ENCODE data around the gene HOXB4.
A peak's percentile ranks its signal among the peaks of the same experiment; 100 is the strongest.
"Not testable (repeated sequence)": the region's sequence is repeated elsewhere in the genome, so short reads cannot be mapped to it uniquely, and the experiment has no call there.

HOXB4 gene

DNA sequence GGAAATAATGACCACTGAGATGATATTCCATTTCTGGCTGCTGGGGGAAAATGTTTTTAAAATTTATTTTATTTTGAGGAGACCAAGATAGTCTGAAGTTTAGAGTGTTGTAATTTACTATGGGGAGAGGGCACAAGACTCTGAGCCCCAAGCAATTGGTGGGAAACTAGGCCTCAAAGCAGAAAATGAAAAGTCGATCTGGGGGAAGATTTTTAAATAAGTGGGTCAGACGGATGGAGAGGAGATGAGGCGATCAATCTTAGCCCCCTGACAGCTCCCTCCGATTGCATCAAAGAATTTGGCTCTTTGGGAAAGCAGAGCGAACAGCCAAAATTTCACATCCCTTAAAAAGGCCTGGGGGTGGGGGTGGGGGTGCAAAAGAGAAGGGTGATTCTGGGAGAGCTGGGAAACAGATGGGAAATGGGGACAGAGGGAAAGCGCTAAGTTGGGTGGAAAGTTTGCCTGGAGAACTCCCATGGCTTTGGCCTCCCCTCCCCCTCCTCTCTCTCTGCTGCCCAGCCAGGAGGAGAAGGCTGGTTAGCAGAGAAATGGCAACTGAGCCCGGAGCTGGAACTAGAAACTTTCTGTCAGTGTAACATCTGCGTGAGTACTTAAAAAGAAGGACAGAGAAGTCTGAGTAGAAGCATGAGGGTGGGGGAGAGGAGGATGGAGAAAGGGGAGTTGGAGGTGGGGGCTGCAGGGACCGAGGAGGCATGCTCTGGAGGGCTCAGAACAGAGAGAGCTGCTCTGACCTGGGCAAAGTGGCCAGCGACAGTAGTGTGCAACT is 31.8 kb downstream of the HOXB4 start:
- no peak for DNase-seq

GRCh38 chr17:48545539-48545938 is 32.6 kb downstream of the HOXB4 start:
- DNase-seq: no peak

DNA sequence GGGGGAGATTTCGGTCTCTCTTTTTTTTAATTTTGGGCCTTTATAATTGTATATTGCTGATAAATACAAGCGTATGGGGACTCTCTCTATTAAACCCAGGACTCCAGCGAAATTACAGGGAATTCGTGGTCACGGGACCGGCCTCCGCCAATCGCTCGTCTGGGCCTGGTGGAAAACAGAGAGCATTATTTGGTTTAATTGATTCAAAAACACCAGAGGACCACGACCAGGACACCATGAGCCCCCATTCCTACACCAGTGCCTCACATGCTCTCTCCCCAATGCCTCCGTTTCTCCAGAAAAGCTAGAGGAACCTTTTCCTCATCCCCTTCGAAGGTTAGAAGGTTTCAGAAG is 33.2 kb downstream of the HOXB4 start, which contains the start of gene HOXB2:
Gene HOXB2 (minus strand): TSS at position 88 of the 354 bp plus-strand sequence. CDS start 198 bp downstream, outside the sequence.
- no peak for DNase-seq

DNA sequence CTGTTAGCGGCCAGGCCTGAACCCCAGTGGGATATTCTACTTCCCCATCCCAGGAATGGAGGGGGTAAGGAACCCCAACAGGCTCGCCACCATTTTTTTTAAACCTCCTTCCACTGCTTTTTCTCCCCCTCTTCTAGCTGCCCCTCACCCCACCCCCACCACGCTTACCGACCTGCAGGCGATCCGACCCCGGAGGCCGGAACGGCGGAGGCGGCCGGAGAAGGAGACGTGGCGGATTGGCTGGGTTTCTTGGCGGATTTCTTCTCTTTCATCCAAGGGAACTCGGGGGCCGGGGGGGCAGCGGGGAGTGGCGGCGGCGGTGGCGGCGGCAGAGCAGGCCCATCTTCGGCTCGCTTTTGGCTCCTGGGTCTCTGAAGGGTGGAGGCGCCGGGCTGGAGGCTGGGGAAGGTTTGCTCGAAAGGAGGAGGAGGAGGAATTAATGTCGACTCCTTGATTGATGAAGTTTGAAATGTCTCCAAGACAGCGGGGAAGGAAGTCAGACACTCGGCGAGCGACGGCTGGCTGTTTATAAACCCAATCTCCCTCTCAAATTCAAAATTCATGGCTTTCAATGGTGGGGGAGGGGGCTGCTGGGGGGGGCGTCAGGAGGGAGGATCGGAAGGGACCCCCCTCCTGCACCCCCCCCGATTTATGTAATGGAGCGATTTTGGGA is 33.7 kb downstream of the HOXB4 start:
- no peak for DNase-seq

- DNase-seq: no peak
Observed at GRCh38 chr17:48543854-48544348, 34.2 kb downstream of the HOXB4 start.

- DNase-seq: peak in 1 of 2 experiments; percentile 36
Observed at GRCh38 chr17:48543107-48543853, 34.9 kb downstream of the HOXB4 start.

- DNase-seq: no peak
Observed at GRCh38 chr17:48542698-48543106, 35.4 kb downstream of the HOXB4 start.

GRCh38 chr17:48542114-48542656 is 36.0 kb downstream of the HOXB4 start:
- no peak for DNase-seq

- DNase-seq: no peak
Observed at GRCh38 chr17:48541577-48542113, 36.5 kb downstream of the HOXB4 start.

DNA sequence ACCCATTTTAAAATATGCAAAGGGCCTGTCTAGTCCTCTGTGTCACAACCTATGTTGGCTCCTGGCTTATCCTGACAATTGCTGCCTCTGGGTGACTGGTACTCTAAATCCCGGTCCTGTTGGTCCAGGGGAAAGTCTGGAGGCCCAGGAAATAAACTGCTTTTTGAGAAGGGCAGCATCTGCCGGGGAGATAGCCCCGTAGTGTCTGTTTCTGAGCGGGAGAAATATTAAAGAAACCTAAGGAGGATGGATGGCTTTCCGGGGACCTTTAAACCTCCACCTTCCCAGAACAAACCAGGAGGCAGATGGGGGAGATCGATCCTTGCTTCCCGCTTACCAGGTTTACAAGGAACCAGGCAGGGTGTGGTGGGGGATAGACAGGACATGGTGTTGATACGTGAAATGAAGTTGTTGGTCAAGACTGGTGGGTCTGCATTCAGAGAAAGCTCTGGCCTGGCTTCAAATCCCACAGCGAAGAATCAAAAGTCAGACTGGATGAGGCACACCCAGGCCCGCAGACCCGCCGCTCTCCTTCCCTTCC is 37.0 kb downstream of the HOXB4 start:
- no peak for DNase-seq

DNA sequence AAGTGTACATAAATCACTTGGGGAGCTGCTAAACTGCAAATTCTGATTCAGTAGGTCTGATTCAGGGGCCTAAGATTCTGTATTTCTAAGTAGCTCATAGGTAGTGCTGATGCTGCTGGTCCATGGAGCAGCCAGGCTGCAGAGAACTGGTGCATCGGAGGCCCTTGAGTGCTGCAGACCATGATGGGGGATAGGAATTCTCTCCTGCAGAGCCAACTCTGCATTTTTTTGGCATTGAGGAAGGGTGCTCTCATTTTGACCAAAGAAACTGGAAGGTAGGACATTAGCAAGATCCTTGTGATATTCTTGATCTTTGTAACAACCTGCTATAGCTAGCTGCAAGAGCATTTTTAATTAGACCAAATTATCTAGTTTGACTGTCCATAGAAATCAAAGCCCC is 37.9 kb downstream of the HOXB4 start:
- no peak for DNase-seq

DNA sequence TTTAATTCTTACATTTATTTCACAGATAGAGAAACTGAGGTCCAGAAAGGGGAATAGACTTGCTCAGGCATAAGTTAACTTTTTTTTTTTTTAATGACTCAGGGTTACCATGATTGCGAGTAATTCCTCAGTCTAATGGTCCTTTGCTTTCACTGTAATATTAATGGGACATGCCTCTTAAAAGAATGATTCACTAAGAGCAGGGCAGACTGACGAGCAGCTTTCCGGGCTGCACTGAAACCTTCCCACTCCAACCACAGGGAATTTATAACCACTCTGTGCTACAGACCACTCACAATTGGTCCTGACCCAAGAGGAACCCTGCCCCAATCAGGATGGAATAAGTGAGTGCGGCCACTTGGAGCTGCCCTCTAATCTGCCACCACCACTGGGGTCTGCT is 39.0 kb downstream of the HOXB4 start:
- DNase-seq: no peak

DNA sequence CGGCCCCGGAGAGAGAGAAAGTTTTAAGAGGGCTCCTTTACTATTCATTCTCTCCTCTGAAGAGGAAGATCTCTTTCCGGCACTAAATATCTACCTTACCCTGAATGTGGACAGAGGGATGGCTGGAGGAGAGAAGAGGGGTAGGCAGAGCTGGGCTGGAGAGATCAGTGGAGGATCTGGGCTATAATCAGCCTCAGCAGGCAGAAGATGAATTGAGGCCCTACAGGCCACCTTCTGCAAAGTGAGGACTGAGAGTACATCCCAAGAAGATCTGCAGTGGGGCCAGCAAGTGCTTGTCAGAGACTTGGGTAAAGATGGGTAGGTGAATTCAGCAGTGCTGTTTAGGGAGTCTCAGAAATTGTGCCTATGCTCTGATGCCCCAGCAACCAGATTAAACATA is 40.8 kb downstream of the HOXB4 start:
- no peak for DNase-seq

DNA sequence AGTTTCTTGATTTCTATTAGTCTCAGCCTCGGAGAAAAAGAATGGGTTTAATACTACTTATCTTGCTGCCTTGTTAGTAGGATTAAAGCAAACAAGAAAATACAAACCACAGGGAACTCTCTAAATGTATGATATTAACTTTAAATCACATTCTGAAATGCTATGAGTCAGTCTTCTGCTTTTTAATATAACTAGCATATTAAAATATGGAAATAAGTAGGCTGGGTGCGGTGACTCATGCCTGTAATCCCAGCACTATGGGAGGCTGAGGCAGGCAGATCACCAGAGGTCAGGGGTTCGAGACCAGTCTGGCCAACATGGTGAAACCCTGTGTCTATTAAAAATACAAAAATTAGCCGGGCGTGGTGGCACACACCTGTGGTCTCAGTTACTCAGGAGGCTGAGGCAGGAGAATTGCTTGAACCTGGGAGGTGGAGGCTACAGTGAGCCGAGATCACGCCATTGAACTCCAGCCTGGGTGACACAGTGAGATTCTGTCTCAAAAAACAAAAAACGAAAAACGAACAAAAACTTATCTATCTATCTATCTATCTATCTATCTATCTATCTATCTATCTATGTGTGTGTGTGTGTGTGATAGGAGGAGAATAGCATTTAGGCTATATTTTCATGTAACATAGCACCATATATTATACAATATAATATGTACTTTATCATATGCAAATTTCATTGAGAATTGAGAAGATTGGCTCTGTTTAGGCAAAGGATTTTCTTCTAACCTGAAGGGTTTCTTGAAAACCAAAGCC is 42.2 kb downstream of the HOXB4 start:
- DNase-seq: not testable (repeated sequence)

- no peak for DNase-seq
Observed at GRCh38 chr17:48532261-48532660, 45.9 kb downstream of the HOXB4 start.

DNA sequence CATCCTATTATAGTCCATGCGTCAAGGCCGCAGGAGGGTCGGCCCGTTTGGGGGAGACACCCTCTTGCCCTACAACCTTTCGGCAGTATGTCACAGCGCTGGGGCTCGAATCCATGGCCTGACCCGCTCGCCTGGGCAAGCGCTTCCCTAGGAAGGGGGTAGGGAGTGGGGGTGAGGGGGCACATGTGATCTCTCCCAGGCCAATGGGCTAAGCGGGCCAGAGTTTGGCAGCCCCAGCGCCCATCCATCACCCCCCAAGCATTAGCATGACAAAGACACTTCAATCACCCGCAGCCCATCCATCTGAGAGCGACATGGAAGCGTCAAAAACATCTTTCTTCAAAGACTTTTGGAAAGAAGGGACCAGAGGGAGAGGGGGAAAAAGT is 47.3 kb downstream of the HOXB4 start, which contains the start of gene HOXB1:
Gene HOXB1 (minus strand): TSS at position 125 of the 386 bp plus-strand sequence. CDS start 107 bp downstream, at position 18.
- no peak for DNase-seq

DNA sequence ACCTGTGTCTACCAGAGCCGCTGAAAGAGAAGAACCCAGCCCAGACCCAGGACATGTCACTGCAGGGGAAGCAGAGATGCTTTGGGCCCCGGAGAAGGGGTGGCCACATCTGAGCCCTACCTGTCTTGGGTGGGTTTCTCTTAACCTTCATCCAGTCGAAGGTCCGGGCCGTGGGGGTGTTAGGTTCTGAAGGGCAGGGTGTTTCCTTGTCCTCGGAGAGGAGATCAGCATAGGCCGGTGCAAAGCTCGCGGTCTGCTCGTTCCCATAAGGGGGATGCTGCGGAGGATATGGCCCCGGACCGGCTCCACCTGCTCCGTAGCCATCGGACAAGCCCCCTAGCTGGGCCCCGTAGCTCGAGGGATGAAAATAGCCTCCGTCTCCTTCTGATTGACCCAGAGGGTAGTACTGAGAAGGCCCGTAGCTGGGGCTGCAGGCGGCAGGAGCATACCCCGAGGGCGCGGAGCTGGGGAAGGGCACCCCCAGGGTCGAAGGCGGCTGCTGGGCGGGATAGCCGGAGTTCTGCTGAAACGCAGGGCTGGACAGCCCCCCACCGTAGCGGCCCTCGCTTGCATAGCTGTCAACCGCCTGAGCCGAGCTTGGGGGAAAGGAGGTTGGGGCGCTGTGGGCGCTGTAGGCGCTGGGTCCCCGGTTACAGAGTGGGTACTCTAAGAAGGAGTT is 47.8 kb downstream of the HOXB4 start:
- no peak for DNase-seq

GRCh38 chr17:48529683-48530009 is 48.5 kb downstream of the HOXB4 start:
- DNase-seq: no peak

DNA sequence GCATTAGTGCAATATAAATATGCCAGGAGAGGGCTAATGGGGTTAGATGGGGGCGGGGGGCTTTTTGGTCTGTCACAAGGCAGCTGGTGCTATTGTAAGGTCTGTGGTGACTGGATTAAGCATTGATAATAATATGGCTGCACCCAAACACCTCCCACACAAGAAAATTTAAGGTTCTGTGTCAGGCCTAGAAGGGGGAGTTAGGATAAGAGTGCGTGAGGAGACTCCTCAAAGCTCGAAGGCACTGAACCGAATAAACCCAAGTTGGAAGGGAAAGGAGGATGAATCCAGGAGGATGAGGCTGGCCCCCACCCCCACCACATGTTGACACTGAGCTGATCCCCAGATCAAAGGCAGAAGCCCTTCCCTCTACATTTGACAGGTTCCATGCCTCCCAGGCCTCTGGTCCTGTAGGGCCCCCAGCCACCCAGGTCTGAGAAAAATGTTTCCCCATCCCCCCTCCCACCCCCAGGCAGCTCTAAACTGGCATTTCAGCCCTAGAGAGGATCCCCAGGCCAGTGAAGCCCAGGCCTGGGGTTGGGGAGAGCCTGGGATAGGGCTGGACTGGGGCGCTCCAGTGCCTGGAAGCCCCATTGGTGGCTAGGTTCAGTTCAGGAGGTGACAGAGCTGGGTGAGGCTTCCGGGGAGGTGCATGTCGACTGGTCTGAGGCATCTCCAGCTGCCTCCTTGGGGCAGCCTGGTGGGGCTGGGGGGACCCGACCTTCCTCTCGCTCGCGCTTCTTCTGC is 49.0 kb downstream of the HOXB4 start:
- no peak for DNase-seq

DNA sequence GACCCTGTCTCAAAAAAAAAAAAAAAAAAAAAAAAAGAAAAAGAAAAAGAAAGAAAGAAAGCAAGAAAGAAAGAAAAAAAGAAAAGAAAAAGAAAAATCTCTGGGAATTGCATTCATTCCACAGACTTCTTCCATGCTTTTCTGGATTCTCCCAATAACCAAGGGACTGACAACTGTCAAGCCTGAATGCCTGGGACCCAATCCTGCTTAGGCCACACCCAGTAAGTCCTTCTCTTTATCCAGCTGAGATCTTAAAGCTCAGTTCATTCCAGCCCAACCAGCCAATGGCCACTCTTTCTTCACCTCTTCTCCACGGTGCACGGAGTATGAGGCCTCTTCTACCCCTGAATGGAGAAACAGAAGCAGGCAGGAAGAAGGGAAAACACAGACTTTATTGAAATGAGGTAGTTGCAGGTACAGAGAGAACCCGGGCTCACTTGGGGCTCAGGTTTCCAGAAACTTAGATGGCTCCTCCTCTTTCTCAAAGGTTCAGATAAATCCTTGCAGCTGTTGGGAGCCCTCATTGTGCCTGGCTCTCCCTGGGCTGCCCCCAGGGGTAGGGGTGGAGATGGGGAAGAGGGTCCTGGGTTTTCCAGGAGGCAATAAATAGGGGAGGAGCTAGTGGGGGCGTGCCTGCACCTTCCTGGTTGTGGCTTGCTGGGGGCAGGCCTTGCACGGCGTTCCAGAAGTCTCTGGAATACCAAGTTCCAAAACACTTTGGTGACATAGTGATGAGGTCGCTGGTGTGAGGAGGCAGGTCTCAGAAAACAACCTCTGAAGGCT is 49.8 kb downstream of the HOXB4 start:
- DNase-seq: no peak

Data from NCI-H526 (cell line).